HG02610 (cell line): ENCODE measurements around the gene HPGDS.

ENCODE experiments used
- ATAC-seq: cut with Tn5 transposase; IDR thresholded peaks from one replicate; pipeline ENCODE4 v1.9.1; 2021; ENCODE audit warnings: mild to moderate bottlenecking, moderate library complexity; ENCODE audit not compliant: unreplicated experiment

HPGDS gene

GRCh38 chr4:94262163-94263016, 80.2 kb downstream of the HPGDS start:
- no peak for ATAC-seq

GRCh38 chr4:94256828-94257227, 85.8 kb downstream of the HPGDS start:
- no peak for ATAC-seq

- peak; percentile 47 for ATAC-seq
Measured at GRCh38 chr4:94256144-94256783, 86.4 kb downstream of the HPGDS start.

GRCh38 chr4:94253036-94253435, 89.6 kb downstream of the HPGDS start:
- no peak for ATAC-seq

- no peak for ATAC-seq
Measured at GRCh38 chr4:94251094-94251493, 91.5 kb downstream of the HPGDS start.
